Measurements from ENCODE around the gene HPS1. TPM values are rescaled to one million over a fixed set of nuclear protein-coding genes. Genes with fewer than 3 reads are reported as not detected.

The HPS1 gene
- total RNA-seq, 1 experiment from 2014 or later: 146 TPM

- H3K4me3 ChIP-seq (ENCODE audit: low read depth in 2 of 2, low read length in 2 of 2): no peak overlapping the region
- ATAC-seq (no peak), DNase-seq (ENCODE audit: low read depth, low spot score) (no peak)
- no peak for TF ChIP-seq TCF7L2 (IDR thresholded peaks at IDR 0.05; ENCODE audit: low read depth, low read length)
- no peak for TF ChIP-seq POLR2AphosphoS5 (IDR thresholded peaks at IDR 0.05; ENCODE audit: low read depth, low read length)
- ChIA-PET POLR2A (no interaction called here), CTCF (interaction anchor here (1.1 kb wide), 1 partner anchor 34 kb away, joined by 3 read pairs; no protein-coding TSS in a partner anchor)
- no peaks in the 10 kb centered on the region for H3K4me1 ChIP-seq (ENCODE audit: control insufficient read depth, insufficient read depth, low read length)
- BruUV-seq (replicated peaks): no TSS peak
- in situ Hi-C loops (cut with HindIII; ENCODE audit: low pct_unique_long_range_greater_than_20kb, low sequenced_read_pairs): no loop called here
- no peaks in the 10 kb centered on the region for H3K36me3 ChIP-seq (ENCODE audit: control insufficient read depth, insufficient read depth, low read length)
- no peak overlapping the region for H3K27ac ChIP-seq (ENCODE audit: low read length)
- no peaks in the 10 kb centered on the region for H3K9me3 ChIP-seq (ENCODE audit: control insufficient read depth, insufficient read depth, low read depth, low read length)
- intact Hi-C loops (cut with micrococcal nuclease; ENCODE audit: unreplicated experiment): loop anchor here (10.0 kb wide), 1 partner anchor 127 kb away; the partner anchor contains the start of gene LOXL4
- H3K27me3 ChIP-seq (ENCODE audit: control insufficient read depth, insufficient read depth, low read length): peaks cover 5% of the 10 kb centered on the region; the same call in 1 of the 2 replicates
Measured at GRCh38 chr10:98391578-98391991, 55.1 kb downstream of the HPS1 start.

- BruUV-seq (replicated peaks): no TSS peak
- TF ChIP-seq TCF7L2 (IDR thresholded peaks at IDR 0.05; ENCODE audit: low read depth, low read length) (no peak), CTCF (IDR thresholded peaks at IDR 0.05) (no peak), SIN3A (IDR thresholded peaks at IDR 0.05; ENCODE audit: borderline replicate concordance, insufficient read depth, low read depth, low read length) (no peak), REST (IDR thresholded peaks at IDR 0.05; ENCODE audit: insufficient read depth in 1 of 2, low read depth in 2 of 2, low read length in 1 of 2) (no peak)
- Histone ChIP-seq H3K36me3 (ENCODE audit: control insufficient read depth, insufficient read depth, low read length) (no peaks in the 10 kb centered on the region), H3K27ac (ENCODE audit: low read length) (no peak overlapping the region), H3K4me1 (ENCODE audit: control insufficient read depth, insufficient read depth, low read length) (no peaks in the 10 kb centered on the region), H3K4me3 (ENCODE audit: low read depth in 2 of 2, low read length in 2 of 2) (no peak overlapping the region), H3K27me3 (ENCODE audit: control insufficient read depth, insufficient read depth, low read length) (peaks cover 5% of the 10 kb centered on the region; the same call in 1 of the 2 replicates), H3K9me3 (ENCODE audit: control insufficient read depth, insufficient read depth, low read depth, low read length) (no peaks in the 10 kb centered on the region)
- no peak for DNase-seq (ENCODE audit: low read depth, low spot score)
- ChIA-PET POLR2A (no interaction called here), CTCF (interaction anchor here (1.1 kb wide), 1 partner anchor 34 kb away, joined by 3 read pairs; no protein-coding TSS in a partner anchor)
- no peak for ATAC-seq
- in situ Hi-C loops (cut with HindIII; ENCODE audit: low pct_unique_long_range_greater_than_20kb, low sequenced_read_pairs): no loop called here
- intact Hi-C loops (cut with micrococcal nuclease; ENCODE audit: unreplicated experiment): loop anchor here (10.0 kb wide), 1 partner anchor 126 kb away; the partner anchor contains the start of gene LOXL4
Measured at GRCh38 chr10:98391065-98391464, 55.7 kb downstream of the HPS1 start.

GRCh38 chr10:98390406-98390805 is 56.3 kb downstream of the HPS1 start:
- no peak for DNase-seq (ENCODE audit: low read depth, low spot score)
- no TSS peak for BruUV-seq (replicated peaks)
- H3K4me1 ChIP-seq (ENCODE audit: control insufficient read depth, insufficient read depth, low read length): no peaks in the 10 kb centered on the region
- no peak for ATAC-seq
- ChIA-PET POLR2A (no interaction called here), CTCF (no interaction called here)
- no peak for TF ChIP-seq TCF7L2 (IDR thresholded peaks at IDR 0.05; ENCODE audit: low read depth, low read length)
- TF ChIP-seq SIN3A (IDR thresholded peaks at IDR 0.05; ENCODE audit: borderline replicate concordance, insufficient read depth, low read depth, low read length): no peak
- no peak for TF ChIP-seq POLR2AphosphoS5 (IDR thresholded peaks at IDR 0.05; ENCODE audit: low read depth, low read length)
- TF ChIP-seq CTCF (IDR thresholded peaks at IDR 0.05): no peak
- no peak for TF ChIP-seq REST (IDR thresholded peaks at IDR 0.05; ENCODE audit: insufficient read depth in 1 of 2, low read depth in 2 of 2, low read length in 1 of 2)
- H3K27me3 ChIP-seq (ENCODE audit: control insufficient read depth, insufficient read depth, low read length): peaks cover 5% of the 10 kb centered on the region; the same call in 1 of the 2 replicates
- H3K4me3 ChIP-seq (ENCODE audit: low read depth in 2 of 2, low read length in 2 of 2): no peak overlapping the region
- intact Hi-C loops (cut with micrococcal nuclease; ENCODE audit: unreplicated experiment): loop anchor here (10.0 kb wide), 1 partner anchor 126 kb away; the partner anchor contains the start of gene LOXL4
- H3K27ac ChIP-seq (ENCODE audit: low read length): no peak overlapping the region
- H3K9me3 ChIP-seq (ENCODE audit: control insufficient read depth, insufficient read depth, low read depth, low read length): no peaks in the 10 kb centered on the region
- H3K36me3 ChIP-seq (ENCODE audit: control insufficient read depth, insufficient read depth, low read length): no peaks in the 10 kb centered on the region
- in situ Hi-C loops (cut with HindIII; ENCODE audit: low pct_unique_long_range_greater_than_20kb, low sequenced_read_pairs): no loop called here

Measured in Panc1 (cell line).